ENCODE measurements around the gene FBXO21. TPM values are rescaled to one million over a fixed set of nuclear protein-coding genes. Genes with fewer than 3 reads are reported as not detected.

The FBXO21 gene
- total and polyA plus RNA-seq, 2 experiments from 2014 or later = 46.3 to 84.2 TPM

DNA sequence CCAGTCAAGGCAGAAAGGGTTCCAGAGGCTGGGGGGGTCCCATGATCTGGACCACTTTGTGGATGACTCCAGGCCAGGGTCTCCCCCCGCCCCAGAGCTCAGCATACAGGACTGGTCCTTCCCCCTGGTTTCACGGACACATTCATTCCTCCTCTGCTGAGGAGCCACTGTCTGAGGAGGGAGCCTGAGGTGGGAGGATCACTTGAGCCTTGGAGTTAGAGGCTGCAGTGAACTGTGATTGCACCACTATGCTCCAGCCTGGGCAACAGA lies 97.8 kb downstream of the FBXO21 start (continued):
- no peak for TF ChIP-seq ZNF114 (CRISPR knock-in tag; IDR thresholded peaks at IDR 0.05)
- TF ChIP-seq STAT1 (IDR thresholded peaks at IDR 0.05; ENCODE audit: unreplicated experiment) = no peak
- no peak for TF ChIP-seq POLR2AphosphoS5 (IDR thresholded peaks at IDR 0.05; ENCODE audit: low read depth)
- no peak for TF ChIP-seq ZNF331 (CRISPR knock-in tag; IDR thresholded peaks at IDR 0.05; ENCODE audit: low read depth)
- no peak for TF ChIP-seq EZH2phosphoT487 (IDR thresholded peaks at IDR 0.05; ENCODE audit: unreplicated experiment)
- TF ChIP-seq, protein P1, sequence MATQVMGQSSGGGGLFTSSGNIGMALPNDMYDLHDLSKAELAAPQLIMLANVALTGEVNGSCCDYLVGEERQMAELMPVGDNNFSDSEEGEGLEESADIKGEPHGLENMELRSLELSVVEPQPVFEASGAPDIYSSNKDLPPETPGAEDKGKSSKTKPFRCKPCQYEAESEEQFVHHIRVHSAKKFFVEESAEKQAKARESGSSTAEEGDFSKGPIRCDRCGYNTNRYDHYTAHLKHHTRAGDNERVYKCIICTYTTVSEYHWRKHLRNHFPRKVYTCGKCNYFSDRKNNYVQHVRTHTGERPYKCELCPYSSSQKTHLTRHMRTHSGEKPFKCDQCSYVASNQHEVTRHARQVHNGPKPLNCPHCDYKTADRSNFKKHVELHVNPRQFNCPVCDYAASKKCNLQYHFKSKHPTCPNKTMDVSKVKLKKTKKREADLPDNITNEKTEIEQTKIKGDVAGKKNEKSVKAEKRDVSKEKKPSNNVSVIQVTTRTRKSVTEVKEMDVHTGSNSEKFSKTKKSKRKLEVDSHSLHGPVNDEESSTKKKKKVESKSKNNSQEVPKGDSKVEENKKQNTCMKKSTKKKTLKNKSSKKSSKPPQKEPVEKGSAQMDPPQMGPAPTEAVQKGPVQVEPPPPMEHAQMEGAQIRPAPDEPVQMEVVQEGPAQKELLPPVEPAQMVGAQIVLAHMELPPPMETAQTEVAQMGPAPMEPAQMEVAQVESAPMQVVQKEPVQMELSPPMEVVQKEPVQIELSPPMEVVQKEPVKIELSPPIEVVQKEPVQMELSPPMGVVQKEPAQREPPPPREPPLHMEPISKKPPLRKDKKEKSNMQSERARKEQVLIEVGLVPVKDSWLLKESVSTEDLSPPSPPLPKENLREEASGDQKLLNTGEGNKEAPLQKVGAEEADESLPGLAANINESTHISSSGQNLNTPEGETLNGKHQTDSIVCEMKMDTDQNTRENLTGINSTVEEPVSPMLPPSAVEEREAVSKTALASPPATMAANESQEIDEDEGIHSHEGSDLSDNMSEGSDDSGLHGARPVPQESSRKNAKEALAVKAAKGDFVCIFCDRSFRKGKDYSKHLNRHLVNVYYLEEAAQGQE (IDR thresholded peaks at IDR 0.05; ENCODE audit: unreplicated experiment) = no peak
- TF ChIP-seq CREB1 (CRISPR knock-in tag; IDR thresholded peaks at IDR 0.05; ENCODE audit: low read depth) = no peak

Other genes with a start within 250 kb of the FBXO21 start
- 4.2 and 17.0 TPM in 2 replicates for gene TESC, start 91.1 kb downstream of the FBXO21 start, total RNA-seq (2014; rRNA removed; shearing (Covaris generic))
- gene TESC, start 91.1 kb downstream of the FBXO21 start, polyA plus RNA-seq (2016; fragmentation: Nextera tagmentation; extraction: Ambion mirVana) = 10.4 and 12.0 TPM in 2 replicates
- gene NOS1, start 171.2 kb upstream of the FBXO21 start, total RNA-seq (2014; rRNA removed; shearing (Covaris generic)) = 3.0 and 4.4 TPM in 2 replicates
- 0.63 and 0.64 TPM in 2 replicates for gene NOS1, start 171.2 kb upstream of the FBXO21 start, polyA plus RNA-seq (2016; fragmentation: Nextera tagmentation; extraction: Ambion mirVana)